Measurements from ENCODE around the gene HMCN2.
A peak's percentile ranks its signal among the peaks of the same experiment; 100 is the strongest.

The HMCN2 gene

DNA sequence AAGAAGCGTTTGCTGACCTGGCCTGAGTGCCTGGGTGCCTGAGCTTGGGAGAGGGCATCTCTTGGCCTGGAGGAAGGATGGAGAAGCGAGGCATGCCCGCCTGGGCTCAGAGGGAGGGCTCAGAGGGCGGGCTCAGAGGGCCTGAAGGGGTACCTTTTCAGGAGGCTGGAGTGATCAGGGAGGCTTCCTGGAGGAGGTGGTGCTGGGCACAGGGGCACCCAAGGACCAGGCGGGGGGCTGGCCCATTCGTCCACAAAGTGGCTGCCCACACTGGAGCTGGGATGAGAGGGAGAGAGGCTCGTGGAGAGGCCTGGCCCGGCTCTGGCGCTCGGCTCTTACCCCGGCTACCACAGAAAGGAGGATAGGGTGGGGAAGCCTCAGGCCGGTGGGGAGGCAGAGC lies 212.0 kb downstream of the HMCN2 start:
- no peak for DNase-seq

DNA sequence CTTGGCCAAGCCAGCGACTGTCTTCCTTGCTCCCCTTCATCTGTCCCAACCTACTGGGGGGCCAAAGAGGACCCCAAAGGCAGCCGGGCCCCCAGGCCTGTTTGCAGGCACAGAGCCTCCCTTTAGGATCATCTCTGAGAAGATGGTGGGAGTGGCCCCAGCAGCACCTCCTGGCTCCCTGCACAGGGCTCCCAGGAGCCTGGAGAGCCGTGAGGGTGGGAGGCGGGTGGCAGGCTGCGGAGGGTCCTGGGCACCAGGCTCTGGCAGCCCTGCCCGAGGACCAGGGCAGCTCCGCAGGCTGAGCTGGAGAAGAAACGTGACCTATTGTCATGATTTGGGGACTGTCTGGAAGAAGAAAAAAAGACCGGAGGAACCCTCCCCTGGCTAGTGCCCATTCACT lies 212.6 kb downstream of the HMCN2 start:
- DNase-seq = no peak

GRCh38 chr9:130478736-130479575 lies 213.4 kb downstream of the HMCN2 start:
- DNase-seq = no peak

DNA sequence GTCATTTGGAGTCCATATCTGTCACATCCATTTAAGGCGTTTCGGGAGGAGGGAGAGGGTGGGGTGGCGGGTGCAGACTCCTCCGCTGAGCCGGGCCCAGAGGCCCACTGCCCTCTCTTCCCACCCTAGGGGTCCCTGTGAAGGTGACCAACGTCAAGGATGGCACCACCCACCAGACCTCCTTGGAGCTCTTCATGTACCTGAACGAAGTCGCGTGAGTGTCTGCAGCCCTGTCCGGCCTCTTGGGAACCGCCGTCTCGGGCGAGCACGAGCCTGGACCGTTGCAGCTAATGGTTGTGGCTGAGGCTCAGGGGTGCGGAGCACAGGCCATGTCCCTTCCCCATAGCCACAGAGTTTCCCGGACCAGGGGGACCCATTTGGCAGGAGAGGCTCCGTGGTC lies 214.0 kb downstream of the HMCN2 start:
- no peak for DNase-seq

- peak; percentile 48 for DNase-seq
Observed at GRCh38 chr9:130480673-130481072, 215.1 kb downstream of the HMCN2 start.

DNA sequence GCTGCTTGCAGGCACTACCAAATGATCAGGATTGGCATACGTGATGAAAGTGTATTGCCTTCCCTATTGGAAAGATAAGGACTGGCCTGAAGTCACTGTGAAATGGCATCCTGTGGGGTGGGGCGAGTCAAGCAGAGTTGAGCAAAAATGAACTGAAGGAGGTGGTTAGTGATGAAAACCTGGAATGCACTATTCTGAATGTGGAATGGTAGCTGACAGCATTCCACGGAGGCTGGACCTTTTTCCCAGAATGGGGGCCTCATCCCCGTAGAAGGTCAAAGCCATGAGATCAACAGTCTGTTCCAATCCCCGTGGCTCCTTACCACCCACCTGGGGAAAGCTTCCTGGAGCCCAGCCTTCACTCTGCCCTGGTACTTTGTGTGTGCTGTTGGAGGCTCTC lies 216.9 kb downstream of the HMCN2 start:
- no peak for DNase-seq

GRCh38 chr9:130483371-130483971 lies 217.9 kb downstream of the HMCN2 start:
- no peak for DNase-seq

All from DMS53 (cell line).